HL-60 (cell line): ENCODE measurements around the gene SLC30A9.

Experiments
- GABPA ChIP-seq: IDR thresholded peaks from 2 replicates; pipeline ENCODE4 v1.6.1; 2012; ENCODE audit warnings: low read depth
- POLR2AphosphoS5 ChIP-seq: IDR thresholded peaks from 2 replicates; pipeline ENCODE4 v1.6.1; 2012; ENCODE audit warnings: low read depth
- TF ChIP-seq, protein P1 (sequence below): IDR thresholded peaks from one replicate; pipeline ENCODE4 v1.5.1; 2011; ENCODE audit warnings: low read length, control low read depth, inconsistent platforms; ENCODE audit not compliant: insufficient read depth

DNA sequence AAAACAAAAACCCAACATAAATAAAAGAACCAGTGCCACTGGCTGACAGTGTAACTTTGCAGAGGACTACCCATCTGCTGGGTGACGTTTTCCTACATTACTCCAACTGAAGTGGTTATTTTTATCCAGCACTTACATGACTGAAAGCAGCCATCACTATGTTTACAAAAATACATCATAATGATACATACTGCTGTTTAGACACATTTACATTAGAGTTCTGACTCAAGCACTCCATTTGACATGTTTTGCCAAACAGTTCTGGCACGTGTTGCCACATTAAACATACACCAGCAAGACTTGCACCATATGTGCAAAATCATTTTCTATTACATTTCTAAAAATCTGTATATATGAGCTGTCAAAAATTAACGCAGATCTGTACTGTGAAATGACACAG lies 122.5 kb downstream of the SLC30A9 start:
- TF ChIP-seq, protein P1, sequence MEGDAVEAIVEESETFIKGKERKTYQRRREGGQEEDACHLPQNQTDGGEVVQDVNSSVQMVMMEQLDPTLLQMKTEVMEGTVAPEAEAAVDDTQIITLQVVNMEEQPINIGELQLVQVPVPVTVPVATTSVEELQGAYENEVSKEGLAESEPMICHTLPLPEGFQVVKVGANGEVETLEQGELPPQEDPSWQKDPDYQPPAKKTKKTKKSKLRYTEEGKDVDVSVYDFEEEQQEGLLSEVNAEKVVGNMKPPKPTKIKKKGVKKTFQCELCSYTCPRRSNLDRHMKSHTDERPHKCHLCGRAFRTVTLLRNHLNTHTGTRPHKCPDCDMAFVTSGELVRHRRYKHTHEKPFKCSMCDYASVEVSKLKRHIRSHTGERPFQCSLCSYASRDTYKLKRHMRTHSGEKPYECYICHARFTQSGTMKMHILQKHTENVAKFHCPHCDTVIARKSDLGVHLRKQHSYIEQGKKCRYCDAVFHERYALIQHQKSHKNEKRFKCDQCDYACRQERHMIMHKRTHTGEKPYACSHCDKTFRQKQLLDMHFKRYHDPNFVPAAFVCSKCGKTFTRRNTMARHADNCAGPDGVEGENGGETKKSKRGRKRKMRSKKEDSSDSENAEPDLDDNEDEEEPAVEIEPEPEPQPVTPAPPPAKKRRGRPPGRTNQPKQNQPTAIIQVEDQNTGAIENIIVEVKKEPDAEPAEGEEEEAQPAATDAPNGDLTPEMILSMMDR, result no peak
- TF ChIP-seq POLR2AphosphoS5 (no peak), GABPA (no peak)
